Right atrium auricular region (tissue), 2 donors: ENCODE data around the gene NPM1. TPM values are rescaled to one million over a fixed set of nuclear protein-coding genes. Genes with fewer than 3 reads are reported as not detected.

ENCODE experiments used
- DNase-seq: peaks from one replicate; pipeline ENCODE4 v3.0.0-alpha.2; 2019; ENCODE audit warnings: low spot score
- H3K27ac ChIP-seq, 2 donors: fragments of 200-600 bp; sonication (generic); 1 replicate in 1 of 2; 2 replicates in 1 of 2; pipeline ENCODE4 v1.5.1; 2016 to 2019
- H3K27me3 ChIP-seq, 2 donors: fragments of 200-600 bp; sonication (generic); one replicate each; pipeline versions ENCODE4 v1.5.1 to v1.6.0; 2017 to 2019
- H3K36me3 ChIP-seq: fragments of 200-600 bp; sonication (generic); one replicate; pipeline ENCODE4 v1.5.1; 2016
- H3K4me1 ChIP-seq, 2 donors: fragments of 200-600 bp; sonication (generic); one replicate each; pipeline versions ENCODE4 v1.5.1 to v1.6.0; 2017 to 2019
- H3K4me3 ChIP-seq, 2 donors: fragments of 200-600 bp; sonication (generic); 1 replicate in 1 of 2; 2 replicates in 1 of 2; pipeline ENCODE4 v1.5.1; 2017 to 2019; ENCODE audit warnings: mild to moderate bottlenecking in 1 of 2, moderate library complexity in 1 of 2
- H3K9me3 ChIP-seq, 2 donors: fragments of 200-600 bp; sonication (generic); one replicate each; pipeline ENCODE4 v1.5.1; 2019
- CTCF ChIP-seq, 2 donors: fragments of 200-600 bp; sonication (generic); IDR thresholded peaks; one replicate each; pipeline ENCODE4 v1.5.1; 2019; ENCODE audit warnings: antibody characterized with exemption in 2 of 2
- total RNA-seq, 2 donors: library from RNA; depleted of rRNA; stranded (reverse); fragments of >200 nt; gene quantifications; one replicate each; pipeline ENCODE4 v1.1.0, GENCODE V29; 2016

The NPM1 gene
- total RNA-seq, 2 donors from 2014 or later, result 271 to 353 TPM

DNA sequence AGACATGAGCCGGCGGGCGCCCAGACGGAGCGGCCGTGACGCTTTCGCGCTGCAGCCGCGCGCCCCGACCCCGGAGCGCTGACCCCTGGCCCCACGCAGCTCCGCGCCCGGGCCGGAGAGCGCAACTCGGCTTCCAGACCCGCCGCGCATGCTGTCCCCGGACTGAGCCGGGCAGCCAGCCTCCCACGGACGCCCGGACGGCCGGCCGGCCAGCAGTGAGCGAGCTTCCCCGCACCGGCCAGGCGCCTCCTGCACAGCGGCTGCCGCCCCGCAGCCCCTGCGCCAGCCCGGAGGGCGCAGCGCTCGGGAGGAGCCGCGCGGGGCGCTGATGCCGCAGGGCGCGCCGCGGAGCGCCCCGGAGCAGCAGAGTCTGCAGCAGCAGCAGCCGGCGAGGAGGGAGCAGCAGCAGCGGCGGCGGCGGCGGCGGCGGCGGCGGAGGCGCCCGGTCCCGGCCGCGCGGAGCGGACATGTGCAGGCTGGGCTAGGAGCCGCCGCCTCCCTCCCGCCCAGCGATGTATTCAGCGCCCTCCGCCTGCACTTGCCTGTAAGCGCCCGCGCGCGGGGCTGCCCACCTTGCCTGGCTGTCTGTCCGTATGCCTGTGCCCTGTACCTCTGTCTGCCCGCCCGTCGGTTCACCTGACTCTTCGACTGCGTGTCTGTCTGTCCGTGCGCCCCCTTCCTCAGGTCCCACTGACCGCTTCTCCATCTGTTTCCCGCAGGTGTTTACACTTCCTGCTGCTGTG is 32.2 kb downstream of the NPM1 start:
- H3K27ac ChIP-seq, result peak overlapping the region in 1 of 2 donors; percentile 16
- peaks cover 0 to 36% of the 10 kb centered on the region in 2 donors for H3K4me1 ChIP-seq
- no peaks in the 10 kb centered on the region for H3K27me3 ChIP-seq
- H3K36me3 ChIP-seq, result no peaks in the 10 kb centered on the region
- DNase-seq, result peak; percentile 57
- TF ChIP-seq CTCF (IDR thresholded peaks at IDR 0.05), result no peak
- peak overlapping the region; percentile 19 to 49 for H3K4me3 ChIP-seq
- H3K9me3 ChIP-seq, result no peaks in the 10 kb centered on the region

DNA sequence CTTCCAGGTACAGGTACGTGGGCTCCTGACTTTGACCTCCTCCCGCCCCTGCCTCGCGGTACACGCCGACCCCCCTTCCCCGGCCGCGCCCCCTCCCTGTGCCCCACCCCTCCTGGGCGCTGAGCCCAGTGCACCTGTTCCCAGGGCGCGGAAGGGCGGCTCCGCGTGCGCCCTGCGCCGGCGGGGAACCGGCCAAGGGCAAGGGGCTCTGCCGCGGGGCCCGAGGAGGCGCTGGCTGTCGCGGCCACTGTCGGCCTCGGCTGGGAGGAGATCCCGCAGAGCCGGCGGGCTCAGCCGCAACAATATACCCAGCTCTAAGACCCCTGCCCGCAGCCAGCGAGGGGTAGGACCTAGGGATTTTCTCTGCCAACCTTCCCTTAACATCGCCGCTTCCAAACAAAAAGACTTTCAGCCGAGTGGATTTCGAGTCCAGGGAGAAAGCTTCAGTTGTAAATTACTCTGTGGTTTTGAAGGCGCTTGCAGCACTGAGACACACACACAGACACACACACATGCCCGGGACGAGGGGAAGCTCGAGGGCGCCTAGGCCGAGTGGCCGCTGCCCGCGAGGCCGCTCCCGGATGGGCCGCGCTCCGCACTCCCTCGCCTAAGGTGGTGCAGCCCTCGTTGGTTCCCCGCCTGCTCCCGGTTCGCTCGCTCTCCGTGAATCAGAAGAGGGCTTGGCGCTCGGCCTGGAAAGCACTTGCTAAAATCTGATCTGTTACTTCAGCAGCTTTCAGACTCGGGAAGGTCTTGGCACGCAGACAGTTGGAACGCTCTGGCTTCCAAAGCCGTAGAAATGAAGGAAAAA is 33.0 kb downstream of the NPM1 start:
- peak; percentile 91 for DNase-seq
- no peaks in the 10 kb centered on the region for H3K36me3 ChIP-seq
- no peaks in the 10 kb centered on the region for H3K9me3 ChIP-seq
- H3K27ac ChIP-seq, result peak overlapping the region; percentile 16 to 49
- H3K4me3 ChIP-seq, result peak overlapping the region; percentile 19 to 49
- H3K4me1 ChIP-seq, result peaks cover 0 to 36% of the 10 kb centered on the region in 2 donors
- no peaks in the 10 kb centered on the region for H3K27me3 ChIP-seq
- TF ChIP-seq CTCF (IDR thresholded peaks at IDR 0.05), result no peak

GRCh38 chr5:171421331-171422262 is 33.9 kb downstream of the NPM1 start:
- H3K27ac ChIP-seq, result peak overlapping the region; percentile 16 to 49

DNA sequence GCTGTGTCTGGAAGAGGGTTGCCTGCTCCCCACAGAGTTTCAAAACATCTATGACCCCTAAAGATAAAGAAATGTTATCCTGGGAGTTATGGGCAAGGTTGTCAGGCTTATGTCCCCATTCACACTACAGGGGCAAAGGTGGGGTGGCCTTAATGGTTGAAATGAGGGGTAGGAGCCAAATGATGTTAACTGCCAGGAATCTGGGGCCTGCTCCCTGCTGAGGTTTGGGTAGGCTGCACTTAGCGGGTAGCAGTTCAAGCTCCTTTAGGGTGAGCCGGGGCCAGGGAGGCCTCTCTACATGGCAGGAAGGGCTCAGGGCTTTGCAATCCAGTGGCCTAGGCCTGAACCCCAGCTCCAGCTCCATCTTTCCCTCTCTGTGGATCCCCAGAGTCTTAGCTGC is 34.8 kb downstream of the NPM1 start:
- DNase-seq, result peak; percentile 55
- H3K4me3 ChIP-seq, result no peak overlapping the region
- no peaks in the 10 kb centered on the region for H3K9me3 ChIP-seq
- H3K27me3 ChIP-seq, result no peaks in the 10 kb centered on the region
- TF ChIP-seq CTCF (IDR thresholded peaks at IDR 0.05), result no peak
- H3K27ac ChIP-seq, result no peak overlapping the region
- H3K36me3 ChIP-seq, result no peaks in the 10 kb centered on the region
- H3K4me1 ChIP-seq, result peaks cover 0 to 36% of the 10 kb centered on the region in 2 donors

More at GRCh38 chr5:171421331-171422262, 33.9 kb downstream of the NPM1 start:
- TF ChIP-seq CTCF (IDR thresholded peaks at IDR 0.05), result no peak
- H3K4me3 ChIP-seq, result peak overlapping the region in 1 of 2 donors; percentile 49
- H3K27me3 ChIP-seq, result no peaks in the 10 kb centered on the region
- H3K4me1 ChIP-seq, result peaks cover 0 to 36% of the 10 kb centered on the region in 2 donors
- peak; percentile 54 for DNase-seq
- H3K36me3 ChIP-seq, result no peaks in the 10 kb centered on the region
- no peaks in the 10 kb centered on the region for H3K9me3 ChIP-seq

DNA sequence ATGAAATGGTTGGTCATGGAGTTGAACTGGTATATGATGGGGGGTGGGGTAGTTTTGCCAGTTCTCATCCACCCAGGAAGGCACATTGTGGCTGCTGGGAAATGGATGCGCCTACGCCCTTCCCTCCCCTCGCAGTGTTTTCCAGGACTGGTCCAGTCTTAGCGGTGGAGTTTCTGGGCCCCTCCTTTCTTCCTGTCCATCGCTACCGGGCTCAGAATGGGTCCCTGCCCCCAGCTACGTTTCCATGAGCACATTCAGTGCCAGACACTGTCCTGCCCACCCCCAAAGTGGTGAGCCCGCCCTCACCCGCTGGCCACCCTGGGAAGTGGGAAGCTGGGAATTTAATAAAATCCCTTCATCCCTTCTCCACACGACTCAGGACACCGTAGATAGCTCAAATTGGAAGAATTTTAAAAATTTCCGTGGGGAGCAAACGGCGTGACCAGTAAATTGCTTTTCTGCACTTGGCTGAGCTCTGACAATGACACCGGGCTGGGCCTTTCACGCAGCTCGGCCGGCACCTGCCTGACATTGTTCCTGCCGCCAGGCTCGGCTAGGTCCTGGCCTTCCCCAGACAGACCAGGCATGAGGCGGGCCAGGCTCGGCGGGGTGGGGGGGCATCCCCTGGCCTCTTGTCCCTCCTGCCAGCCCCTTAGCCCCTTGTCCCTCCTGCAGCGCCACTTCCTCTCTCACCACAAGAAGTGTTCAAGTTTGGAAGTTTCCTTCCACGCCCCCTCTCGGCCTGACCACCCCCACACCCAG is 35.4 kb downstream of the NPM1 start:
- no peak for TF ChIP-seq CTCF (IDR thresholded peaks at IDR 0.05)

More for the DNA sequence above, 35.4 kb downstream of the NPM1 start:
- peak; percentile 57 for DNase-seq
- no peaks in the 10 kb centered on the region for H3K27me3 ChIP-seq
- no peak overlapping the region for H3K27ac ChIP-seq
- H3K4me1 ChIP-seq, result peaks cover 0 to 36% of the 10 kb centered on the region in 2 donors
- H3K36me3 ChIP-seq, result no peaks in the 10 kb centered on the region
- no peaks in the 10 kb centered on the region for H3K9me3 ChIP-seq
- H3K4me3 ChIP-seq, result no peak overlapping the region
